Epithelial cell of proximal tubule (primary cell): ENCODE results near the gene CD72. TPM values are rescaled to one million over a fixed set of nuclear protein-coding genes. Genes with fewer than 3 reads are reported as not detected.

Source experiments
- DNase-seq: peaks from one replicate; pipeline ENCODE4 v3.0.0-alpha.2; 2011; ENCODE audit warnings: low read depth
- H3K4me3 ChIP-seq: 2 replicates; pipeline ENCODE4 v1.5.1; 2011; ENCODE audit warnings: low read depth, mild to moderate bottlenecking, low read length
- CTCF ChIP-seq: conservative IDR thresholded peaks from 2 replicates; pipeline ENCODE4 v1.5.1; 2012; ENCODE audit warnings: low read depth, mild to moderate bottlenecking, low read length
- total RNA-seq: library from RNA; depleted of rRNA; stranded (reverse); fragments of >200 nt; gene quantifications from 2 replicates; pipeline ENCODE4 v1.2.3, GENCODE V29; 2015

The CD72 gene
- total RNA-seq, 1 donor from 2014 or later: 1.2 TPM

DNA sequence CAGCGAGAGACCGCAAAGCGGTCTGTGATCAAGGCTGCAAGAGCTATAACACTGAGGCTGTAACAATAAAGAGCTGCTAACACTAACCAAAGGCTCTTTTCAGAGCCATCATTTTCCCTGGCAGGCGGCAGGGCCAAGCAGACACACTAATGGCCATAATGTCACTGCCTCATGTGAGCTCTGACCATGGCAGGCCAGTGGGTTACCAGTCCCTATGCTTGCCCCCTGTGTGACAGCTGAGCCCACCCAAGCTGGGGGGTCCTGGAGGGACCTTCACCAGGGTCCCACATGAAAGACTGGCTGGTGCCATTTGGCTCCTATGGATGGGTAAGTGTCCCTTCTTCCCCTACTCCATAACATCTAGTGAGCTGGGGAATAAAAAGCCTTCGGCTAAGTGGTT lies 42.7 kb downstream of the CD72 start:
- TF ChIP-seq CTCF: no peak
- H3K4me3 ChIP-seq: no peak overlapping the region
- DNase-seq: no peak

DNA sequence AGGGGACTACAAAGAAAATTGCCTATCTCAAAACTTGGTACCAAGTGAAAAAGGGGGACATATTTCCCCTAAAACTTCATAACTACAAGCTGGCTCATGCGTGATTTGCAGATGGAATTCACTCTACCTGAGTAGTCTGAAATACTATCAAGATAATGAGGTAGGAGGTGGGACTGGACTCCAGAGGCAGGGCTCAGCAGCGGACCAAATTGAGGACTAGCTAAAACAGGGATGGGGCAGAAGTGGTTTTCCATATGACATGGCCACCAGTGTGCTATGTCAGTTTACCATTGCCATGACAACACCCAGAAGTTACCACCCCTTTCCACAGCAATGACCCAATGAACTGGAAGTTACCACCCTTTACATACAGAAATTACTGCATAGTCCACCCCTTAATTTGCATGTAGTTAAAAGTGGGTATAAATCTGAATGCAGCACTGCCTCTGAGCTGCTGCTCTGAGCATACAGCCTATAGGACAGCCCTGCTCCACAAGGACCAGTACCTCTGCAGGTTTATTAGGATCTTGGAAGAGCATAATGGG lies 43.6 kb downstream of the CD72 start:
- no peak for TF ChIP-seq CTCF
- DNase-seq: no peak
- no peak overlapping the region for H3K4me3 ChIP-seq

DNA sequence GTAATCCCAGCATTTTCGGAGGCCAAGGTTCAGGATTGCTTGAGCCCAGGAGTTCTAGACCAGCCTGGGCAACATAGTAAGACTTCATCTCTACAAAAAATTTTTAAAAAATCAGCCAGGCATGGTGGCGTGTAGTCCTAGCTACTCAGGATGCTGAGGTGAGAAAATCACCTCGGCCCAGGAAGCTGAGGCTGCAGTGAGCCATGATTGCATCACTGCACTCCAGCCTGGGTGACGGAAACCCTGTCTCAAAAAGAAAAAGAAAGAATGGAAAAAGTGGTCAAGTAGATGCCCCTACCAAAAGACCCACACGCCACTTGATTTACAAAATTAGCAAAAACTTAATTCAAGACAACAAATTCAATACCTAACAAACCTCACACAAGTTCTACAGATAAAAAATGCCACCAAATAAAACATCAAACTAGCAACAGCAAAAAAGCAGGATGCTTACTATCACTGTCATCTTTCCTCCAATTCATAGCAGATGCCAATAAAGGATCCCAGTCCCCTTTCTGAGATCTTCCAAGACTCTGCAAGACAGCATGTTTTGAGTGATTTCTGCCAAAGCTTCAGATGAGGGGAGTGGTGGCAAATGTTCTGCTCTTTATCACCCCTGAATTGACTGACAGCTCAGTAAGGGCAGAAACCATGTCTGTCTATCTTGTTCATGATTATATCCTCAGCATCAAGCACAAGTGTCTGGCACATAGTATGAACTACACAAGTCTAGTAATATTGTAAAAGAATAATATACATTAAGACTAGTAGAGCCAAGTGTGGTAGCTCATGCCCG lies 47.3 kb downstream of the CD72 start:
- TF ChIP-seq CTCF: no peak

DNA sequence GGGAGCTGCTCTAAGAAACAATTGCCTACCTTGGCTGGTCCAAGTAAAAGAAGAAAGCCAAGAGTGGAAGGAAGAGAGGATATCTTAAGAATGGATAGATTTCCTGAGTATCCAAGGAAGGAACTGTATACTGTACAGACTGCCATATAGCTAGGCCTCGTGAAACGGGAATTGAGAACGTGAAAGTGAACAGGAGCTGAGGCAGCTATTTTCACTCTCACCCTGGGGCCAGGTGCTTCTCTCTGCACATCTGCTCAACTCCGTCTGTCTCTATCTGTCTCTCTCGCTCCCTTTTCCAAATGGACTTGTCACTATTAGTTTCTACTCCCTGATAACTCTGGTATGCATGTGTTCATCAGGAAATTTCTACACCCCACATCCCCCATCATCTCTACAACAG lies 49.0 kb downstream of the CD72 start:
- no peak for TF ChIP-seq CTCF
- no peak for DNase-seq
- H3K4me3 ChIP-seq: no peak overlapping the region

More for the DNA sequence above, 47.3 kb downstream of the CD72 start:
- H3K4me3 ChIP-seq: no peak overlapping the region
- no peak for DNase-seq

GRCh38 chr9:35568196-35568595 lies 50.0 kb downstream of the CD72 start:
- H3K4me3 ChIP-seq: no peak overlapping the region
- DNase-seq: no peak
- TF ChIP-seq CTCF: no peak

GRCh38 chr9:35566417-35566816 lies 51.8 kb downstream of the CD72 start:
- H3K4me3 ChIP-seq: no peak overlapping the region
- no peak for DNase-seq
- TF ChIP-seq CTCF: no peak

DNA sequence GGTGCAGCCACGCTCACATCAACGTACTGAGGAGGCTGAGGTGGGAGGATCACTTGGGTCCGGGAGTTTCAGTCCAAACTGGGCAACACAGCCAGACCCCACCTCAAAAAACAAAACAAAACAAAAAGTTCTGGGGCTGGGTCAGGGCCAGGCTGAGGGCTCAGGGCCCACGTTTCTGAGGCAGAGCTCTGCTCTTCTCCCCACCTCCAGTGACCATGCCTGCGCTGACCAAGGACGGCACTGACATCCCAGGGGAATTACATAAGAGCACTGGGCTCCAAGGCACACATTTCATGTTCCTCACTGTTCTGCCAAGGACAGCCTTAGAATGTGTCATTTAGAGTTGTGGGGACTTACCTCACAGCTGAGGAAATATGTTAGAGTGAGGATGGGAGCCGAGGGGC lies 53.6 kb downstream of the CD72 start:
- H3K4me3 ChIP-seq: no peak overlapping the region
- DNase-seq: no peak
- TF ChIP-seq CTCF: no peak
